HCT116 (cell line): ENCODE data around the gene SEMA4F. TPM values are rescaled to one million over a fixed set of nuclear protein-coding genes. Genes with fewer than 3 reads are reported as not detected.

ENCODE experiments used
- ATAC-seq: fragments of 200-7000 bp; cut with Tn5 transposase; 2 replicates; pipeline ENCODE4 v1.9.1; 2020; ENCODE audit warnings: mild to moderate bottlenecking, moderate library complexity
- BruUV-seq: library from RNA; stranded (reverse); fragments of 400-500 nt; replicated peaks from 2 replicates; lab custom pipeline; 2021; lab: Mats Ljungman, UMichigan
- CTCF ChIA-PET: fragments of 300-600 bp; sonication (Branson Sonifier 250); formaldehyde crosslinking; loops from one replicate; lab custom pipeline; 2021; ENCODE audit warnings: antibody characterized with exemption; lab: Charles Lee
- POLR2A ChIA-PET: fragments of 300-600, 350-600 bp; sonication (Branson Sonifier 250); formaldehyde crosslinking; loops from one replicate; lab custom pipeline; 2021; ENCODE audit warnings: antibody characterized with exemption; lab: Charles Lee
- RAD21 ChIA-PET, 2 experiments: fragments of 300-600 bp; sonication (Branson Sonifier 250); formaldehyde crosslinking; loops; one replicate each; lab custom pipeline; 2023; ENCODE audit warnings: low total read pairs in 2 of 2; ENCODE audit not compliant: uncharacterized antibody in 2 of 2, unreplicated experiment in 2 of 2, low non-redundant PET in 1 of 2; lab: Charles Lee
- DNase-seq: peaks from one replicate; pipeline ENCODE4 v3.0.0-alpha.2; 2010; ENCODE audit warnings: low read depth, low spot score
- H2AFZ ChIP-seq: fragments of 200-600 bp; shearing (Covaris generic), sonication (generic); 2 replicates; pipeline ENCODE4 v1.6.1; 2017; ENCODE audit warnings: low read depth, mixed run types, mixed read lengths, antibody characterized with exemption, low read length; ENCODE audit not compliant: poor library complexity, severe bottlenecking
- H3K27ac ChIP-seq: 2 replicates; pipeline ENCODE4 v1.5.1; 2012; ENCODE audit warnings: low read depth, low read length
- H3K27me3 ChIP-seq: fragments of 200-600 bp; sonication (generic); 2 replicates; pipeline ENCODE4 v1.6.1; 2016; ENCODE audit warnings: mixed run types, low read length, mixed read lengths; ENCODE audit not compliant: insufficient read depth
- H3K36me3 ChIP-seq, 2 experiments: fragments of 200-500 bp in 1 of 2; fragments of 200-600 bp in 1 of 2; sonication (Bioruptor generic) in 1 of 2; sonication (generic) in 1 of 2; 2 replicates each; pipeline versions ENCODE4 v1.5.1 to v1.6.1; 2014 to 2016; ENCODE audit warnings: low read length in 2 of 2, inconsistent platforms in 1 of 2, mixed read lengths in 1 of 2, mixed run types in 1 of 2; ENCODE audit not compliant: insufficient read depth in 2 of 2, control insufficient read depth in 1 of 2
- H3K4me1 ChIP-seq, 2 experiments: fragments of 200-600 bp in 1 of 2; sonication (generic) in 1 of 2; 2 replicates each; pipeline versions ENCODE4 v1.5.1 to v1.6.1; 2012 to 2017; ENCODE audit warnings: low read length in 2 of 2, inconsistent platforms in 1 of 2, mild to moderate bottlenecking in 1 of 2, mixed read lengths in 1 of 2, mixed run types in 1 of 2, moderate library complexity in 1 of 2; ENCODE audit not compliant: insufficient read depth in 2 of 2, control insufficient read depth in 1 of 2
- H3K4me2 ChIP-seq: fragments of 200-600 bp; sonication (generic); 2 replicates; pipeline ENCODE4 v1.6.1; 2017; ENCODE audit warnings: mixed run types, low read length, mixed read lengths
- H3K4me3 ChIP-seq, 2 experiments: fragments of 200-600 bp in 1 of 2; sonication (generic) in 1 of 2; replicated peaks in 1 of 2; 2 replicates each; pipeline ENCODE4 v1.5.1; 2011 to 2016; ENCODE audit warnings: low read length in 2 of 2, control low read depth in 1 of 2, low read depth in 1 of 2, mild to moderate bottlenecking in 1 of 2, mixed read lengths in 1 of 2, mixed run types in 1 of 2
- H3K79me2 ChIP-seq: fragments of 200-600 bp; sonication (generic); 2 replicates; pipeline ENCODE4 v1.6.1; 2017; ENCODE audit warnings: mild to moderate bottlenecking, mixed run types, low read length, moderate library complexity, mixed read lengths; ENCODE audit not compliant: insufficient read depth
- H3K9ac ChIP-seq: fragments of 200-600 bp; sonication (generic); 2 replicates; pipeline ENCODE4 v1.6.1; 2016; ENCODE audit warnings: low read length, mixed read lengths
- H3K9me2 ChIP-seq: fragments of 200-600 bp; sonication (generic), shearing (Covaris generic); 2 replicates; pipeline ENCODE4 v1.6.1; 2017; ENCODE audit warnings: mixed run types, mild to moderate bottlenecking, moderate library complexity; ENCODE audit not compliant: insufficient read depth
- H3K9me3 ChIP-seq, 2 experiments: fragments of 200-500 bp in 1 of 2; fragments of 200-600 bp in 1 of 2; sonication (Bioruptor generic) in 1 of 2; sonication (generic) in 1 of 2; 2 replicates each; pipeline ENCODE4 v1.6.1; 2014 to 2017; ENCODE audit warnings: low read length in 2 of 2, mixed read lengths in 2 of 2, inconsistent platforms in 1 of 2, low read depth in 1 of 2, mild to moderate bottlenecking in 1 of 2, mixed run types in 1 of 2, moderate library complexity in 1 of 2; ENCODE audit not compliant: control insufficient read depth in 1 of 2, insufficient read depth in 1 of 2
- H4K20me1 ChIP-seq: fragments of 200-600 bp; sonication (generic), shearing (Covaris generic); 2 replicates; pipeline ENCODE4 v1.6.1; 2017; ENCODE audit warnings: mixed run types, mild to moderate bottlenecking, moderate library complexity; ENCODE audit not compliant: insufficient read depth
- CBX3 ChIP-seq: IDR thresholded peaks from 2 replicates; pipeline ENCODE4 v1.6.1; 2012; ENCODE audit warnings: low read depth
- CEBPB ChIP-seq: IDR thresholded peaks from 2 replicates; pipeline ENCODE4 v1.6.1; 2012; ENCODE audit warnings: low read depth
- EGR1 ChIP-seq: IDR thresholded peaks from 2 replicates; pipeline ENCODE4 v1.6.1; 2012; ENCODE audit warnings: low read depth
- ELF1 ChIP-seq: IDR thresholded peaks from 2 replicates; pipeline ENCODE4 v1.6.1; 2012; ENCODE audit warnings: low read depth, borderline replicate concordance
- EZH2phosphoT487 ChIP-seq: fragments of 200-600 bp; IDR thresholded peaks from 2 replicates; pipeline ENCODE4 v1.6.1; 2018; ENCODE audit warnings: antibody characterized with exemption, borderline replicate concordance
- FOSL1 ChIP-seq: IDR thresholded peaks from 2 replicates; pipeline ENCODE4 v1.6.1; 2012; ENCODE audit warnings: low read depth
- JUND ChIP-seq: IDR thresholded peaks from 2 replicates; pipeline ENCODE4 v1.6.1; 2012
- POLR2AphosphoS5 ChIP-seq: IDR thresholded peaks from 2 replicates; pipeline ENCODE4 v1.6.1; 2011; ENCODE audit warnings: mild to moderate bottlenecking, low read depth, low read length, moderate library complexity
- RAD21 ChIP-seq: IDR thresholded peaks from 2 replicates; pipeline ENCODE4 v1.6.1; 2012; ENCODE audit warnings: low read depth, mild to moderate bottlenecking
- SIN3A ChIP-seq: IDR thresholded peaks from 2 replicates; pipeline ENCODE4 v1.6.1; 2012; ENCODE audit warnings: low read depth
- SRF ChIP-seq: IDR thresholded peaks from 2 replicates; pipeline ENCODE4 v1.6.1; 2012; ENCODE audit warnings: low read depth
- TCF7L2 ChIP-seq: IDR thresholded peaks from 2 replicates; pipeline ENCODE4 v1.7.0; 2011; ENCODE audit warnings: borderline replicate concordance, inconsistent platforms; ENCODE audit not compliant: insufficient read depth, insufficient read length; ENCODE audit errors: extremely low read depth
- YY1 ChIP-seq: IDR thresholded peaks from 2 replicates; pipeline ENCODE4 v1.6.1; 2011; ENCODE audit warnings: low read length, low read depth, moderate library complexity, mild to moderate bottlenecking; ENCODE audit not compliant: insufficient replicate concordance; ENCODE audit errors: extremely low read depth
- ZFX ChIP-seq: fragments of 450-650 bp; IDR thresholded peaks from 2 replicates; pipeline ENCODE4 v1.6.1; 2017
- ZNF274 ChIP-seq: fragments of 200-500 bp; sonication (Bioruptor generic); IDR thresholded peaks from 2 replicates; pipeline ENCODE4 v1.6.1; 2014; ENCODE audit warnings: mild to moderate bottlenecking, low read depth, low read length, inconsistent platforms
- intact Hi-C: fragments of 100-400 bp; cut with micrococcal nuclease; formaldehyde crosslinking; loops from 2 replicates; pipeline ENCODE4 v1.10.0; 2022
- total RNA-seq: library from RNA; stranded (reverse); gene quantifications from one replicate; pipeline ENCODE4 v1.2.1, GENCODE V29; 2021; ENCODE audit not compliant: unreplicated experiment
- TF ChIP-seq, protein P1 (sequence below), 3 experiments: fragments of 200-600 bp in 1 of 3; sonication (generic) in 1 of 3; IDR thresholded peaks in 2 of 3; conservative IDR thresholded peaks in 1 of 3; 2 replicates each; pipeline ENCODE4 v1.5.1; 2012 to 2017; ENCODE audit warnings: low read depth in 2 of 3, low read length in 2 of 3, antibody characterized with exemption in 1 of 3, borderline replicate concordance in 1 of 3, control low read depth in 1 of 3, mild to moderate bottlenecking in 1 of 3, mixed read lengths in 1 of 3, mixed run types in 1 of 3, moderate library complexity in 1 of 3; ENCODE audit not compliant: insufficient read depth in 1 of 3
- TF ChIP-seq, protein P2 (sequence below): IDR thresholded peaks from 2 replicates; pipeline ENCODE4 v1.6.1; 2011; ENCODE audit warnings: mild to moderate bottlenecking, low read length, moderate library complexity; ENCODE audit not compliant: insufficient replicate concordance; ENCODE audit errors: extremely low read depth
- TF ChIP-seq, protein P3 (sequence below): IDR thresholded peaks from 2 replicates; pipeline ENCODE4 v1.6.1; 2012

Gene SEMA4F
- total RNA-seq, 1 experiment from 2014 or later, result 12.3 TPM

DNA sequence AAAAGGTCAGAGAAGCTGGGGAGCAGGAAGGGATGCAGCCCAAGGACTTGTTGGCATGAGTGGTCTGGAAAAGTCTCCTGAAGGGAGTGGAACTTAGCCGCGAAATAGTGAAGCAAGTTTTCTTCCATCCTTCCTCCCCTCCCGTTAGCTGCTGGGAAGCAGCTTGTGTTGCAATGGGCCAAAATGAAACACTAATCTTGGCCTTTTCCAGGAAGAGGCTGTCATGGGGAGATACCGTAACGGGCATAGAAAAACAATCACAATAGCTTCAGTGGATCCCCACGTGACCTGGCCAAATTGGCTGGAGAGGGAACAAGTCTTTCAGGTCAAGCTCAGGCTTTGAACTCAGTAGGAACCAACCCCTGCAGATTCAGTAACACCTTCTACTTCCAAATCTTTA, 49.3 kb downstream of the SEMA4F start:
- TF ChIP-seq RAD21, result no peak
- TF ChIP-seq, protein P1, sequence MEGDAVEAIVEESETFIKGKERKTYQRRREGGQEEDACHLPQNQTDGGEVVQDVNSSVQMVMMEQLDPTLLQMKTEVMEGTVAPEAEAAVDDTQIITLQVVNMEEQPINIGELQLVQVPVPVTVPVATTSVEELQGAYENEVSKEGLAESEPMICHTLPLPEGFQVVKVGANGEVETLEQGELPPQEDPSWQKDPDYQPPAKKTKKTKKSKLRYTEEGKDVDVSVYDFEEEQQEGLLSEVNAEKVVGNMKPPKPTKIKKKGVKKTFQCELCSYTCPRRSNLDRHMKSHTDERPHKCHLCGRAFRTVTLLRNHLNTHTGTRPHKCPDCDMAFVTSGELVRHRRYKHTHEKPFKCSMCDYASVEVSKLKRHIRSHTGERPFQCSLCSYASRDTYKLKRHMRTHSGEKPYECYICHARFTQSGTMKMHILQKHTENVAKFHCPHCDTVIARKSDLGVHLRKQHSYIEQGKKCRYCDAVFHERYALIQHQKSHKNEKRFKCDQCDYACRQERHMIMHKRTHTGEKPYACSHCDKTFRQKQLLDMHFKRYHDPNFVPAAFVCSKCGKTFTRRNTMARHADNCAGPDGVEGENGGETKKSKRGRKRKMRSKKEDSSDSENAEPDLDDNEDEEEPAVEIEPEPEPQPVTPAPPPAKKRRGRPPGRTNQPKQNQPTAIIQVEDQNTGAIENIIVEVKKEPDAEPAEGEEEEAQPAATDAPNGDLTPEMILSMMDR (IDR thresholded peaks at IDR 0.05 in 2 of 3, conservative IDR thresholded peaks at IDR 0.05 in 1 of 3; ENCODE audit: borderline replicate concordance in 1 of 3, insufficient read depth in 1 of 3, low read depth in 2 of 3, low read length in 2 of 3), result no peak
- TF ChIP-seq, protein P2, sequence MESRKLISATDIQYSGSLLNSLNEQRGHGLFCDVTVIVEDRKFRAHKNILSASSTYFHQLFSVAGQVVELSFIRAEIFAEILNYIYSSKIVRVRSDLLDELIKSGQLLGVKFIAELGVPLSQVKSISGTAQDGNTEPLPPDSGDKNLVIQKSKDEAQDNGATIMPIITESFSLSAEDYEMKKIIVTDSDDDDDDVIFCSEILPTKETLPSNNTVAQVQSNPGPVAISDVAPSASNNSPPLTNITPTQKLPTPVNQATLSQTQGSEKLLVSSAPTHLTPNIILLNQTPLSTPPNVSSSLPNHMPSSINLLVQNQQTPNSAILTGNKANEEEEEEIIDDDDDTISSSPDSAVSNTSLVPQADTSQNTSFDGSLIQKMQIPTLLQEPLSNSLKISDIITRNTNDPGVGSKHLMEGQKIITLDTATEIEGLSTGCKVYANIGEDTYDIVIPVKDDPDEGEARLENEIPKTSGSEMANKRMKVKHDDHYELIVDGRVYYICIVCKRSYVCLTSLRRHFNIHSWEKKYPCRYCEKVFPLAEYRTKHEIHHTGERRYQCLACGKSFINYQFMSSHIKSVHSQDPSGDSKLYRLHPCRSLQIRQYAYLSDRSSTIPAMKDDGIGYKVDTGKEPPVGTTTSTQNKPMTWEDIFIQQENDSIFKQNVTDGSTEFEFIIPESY, result no peak
- no peak for TF ChIP-seq TCF7L2
- TF ChIP-seq EGR1, result no peak
- TF ChIP-seq SIN3A, result no peak
- no peak for TF ChIP-seq ELF1
- no peak for TF ChIP-seq ZFX
- no peak for TF ChIP-seq CEBPB
- TF ChIP-seq YY1, result no peak
- no peak for TF ChIP-seq FOSL1
- TF ChIP-seq, protein P3, sequence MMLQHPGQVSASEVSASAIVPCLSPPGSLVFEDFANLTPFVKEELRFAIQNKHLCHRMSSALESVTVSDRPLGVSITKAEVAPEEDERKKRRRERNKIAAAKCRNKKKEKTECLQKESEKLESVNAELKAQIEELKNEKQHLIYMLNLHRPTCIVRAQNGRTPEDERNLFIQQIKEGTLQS, result no peak
- no peak for TF ChIP-seq EZH2phosphoT487
- TF ChIP-seq ZNF274, result no peak
- TF ChIP-seq POLR2AphosphoS5, result no peak
- TF ChIP-seq SRF, result no peak
- TF ChIP-seq CBX3, result no peak
- no peak for TF ChIP-seq JUND
- no peaks in the 10 kb centered on the region for H3K4me1 ChIP-seq
- intact Hi-C loops, result no loop called here
- H3K79me2 ChIP-seq, result no peaks in the 10 kb centered on the region
- H3K9ac ChIP-seq, result no peak overlapping the region
- CTCF ChIA-PET, result no interaction called here
- H3K27ac ChIP-seq, result no peak overlapping the region
- ATAC-seq (no peak), DNase-seq (no peak)
- POLR2A ChIA-PET, result no interaction called here
- BruUV-seq, result no TSS peak
- H2AFZ ChIP-seq, result no peak overlapping the region
- H3K9me2 ChIP-seq, result no peaks in the 10 kb centered on the region
- RAD21 ChIA-PET, result no interaction called here
- no peak overlapping the region for H3K4me2 ChIP-seq
- no peaks in the 10 kb centered on the region for H3K27me3 ChIP-seq
- no peak overlapping the region for H3K4me3 ChIP-seq
- H4K20me1 ChIP-seq, result no peaks in the 10 kb centered on the region
- no peaks in the 10 kb centered on the region for H3K9me3 ChIP-seq
- no peaks in the 10 kb centered on the region for H3K36me3 ChIP-seq
